AG04450 (cell line): Measurements from ENCODE around the gene ATXN1. TPM values are rescaled to one million over a fixed set of nuclear protein-coding genes. Genes with fewer than 3 reads are reported as not detected.

Source experiments
- CTCF ChIA-PET: fragments of 300-600, 350-600 bp; formaldehyde crosslinking; extraction: SDS; loops from one replicate; lab custom pipeline; 2022; ENCODE audit warnings: antibody characterized with exemption, inconsistent platforms; lab: Charles Lee
- POLR2A ChIA-PET: fragments of 350-600 bp; formaldehyde crosslinking; extraction: SDS; loops from one replicate; lab custom pipeline; 2021; ENCODE audit warnings: antibody characterized with exemption, inconsistent platforms; lab: Yijun Ruan, JAX
- DNase-seq: peaks from one replicate; pipeline ENCODE4 v3.0.0-alpha.2; 2011; ENCODE audit warnings: low read depth, low spot score
- H3K27ac ChIP-seq: one replicate; pipeline ENCODE4 v1.5.1; 2012; ENCODE audit warnings: low read depth, low read length, control low read depth
- H3K27me3 ChIP-seq: one replicate; pipeline ENCODE4 v1.6.0; 2012; ENCODE audit warnings: low read length; ENCODE audit not compliant: control insufficient read depth, insufficient read depth
- H3K4me3 ChIP-seq: 2 replicates; pipeline ENCODE4 v1.5.1; 2011; ENCODE audit warnings: mild to moderate bottlenecking, low read depth, low read length, control low read depth
- H3K9me3 ChIP-seq: 2 replicates; pipeline ENCODE4 v1.5.1; 2012; ENCODE audit warnings: low read length; ENCODE audit not compliant: control insufficient read depth, insufficient read depth
- polyA plus RNA-seq: library from polyadenylated mRNA; depleted of rRNA; stranded (reverse); fragments of >200 nt; gene quantifications from 2 replicates; pipeline ENCODE4 v1.2.3, GENCODE V29; 2011
- TF ChIP-seq, protein P1 (sequence below): IDR thresholded peaks from 2 replicates; pipeline ENCODE4 v1.5.1; 2011; ENCODE audit warnings: low read depth, low read length, control low read depth, inconsistent platforms

The ATXN1 gene
- polyA plus RNA-seq, 1 experiment, result 12.6 TPM

GRCh38 chr6:16399695-16400094 lies 361.6 kb downstream of the ATXN1 start:
- no peaks in the 10 kb centered on the region for H3K9me3 ChIP-seq
- ChIA-PET POLR2A (no interaction called here), CTCF (interaction anchor here (2.3 kb wide), 1 partner anchor 10 kb away, joined by 11 read pairs; no protein-coding TSS in a partner anchor)
- H3K27me3 ChIP-seq, result no peaks in the 10 kb centered on the region
- no peak for DNase-seq
- TF ChIP-seq, protein P1, sequence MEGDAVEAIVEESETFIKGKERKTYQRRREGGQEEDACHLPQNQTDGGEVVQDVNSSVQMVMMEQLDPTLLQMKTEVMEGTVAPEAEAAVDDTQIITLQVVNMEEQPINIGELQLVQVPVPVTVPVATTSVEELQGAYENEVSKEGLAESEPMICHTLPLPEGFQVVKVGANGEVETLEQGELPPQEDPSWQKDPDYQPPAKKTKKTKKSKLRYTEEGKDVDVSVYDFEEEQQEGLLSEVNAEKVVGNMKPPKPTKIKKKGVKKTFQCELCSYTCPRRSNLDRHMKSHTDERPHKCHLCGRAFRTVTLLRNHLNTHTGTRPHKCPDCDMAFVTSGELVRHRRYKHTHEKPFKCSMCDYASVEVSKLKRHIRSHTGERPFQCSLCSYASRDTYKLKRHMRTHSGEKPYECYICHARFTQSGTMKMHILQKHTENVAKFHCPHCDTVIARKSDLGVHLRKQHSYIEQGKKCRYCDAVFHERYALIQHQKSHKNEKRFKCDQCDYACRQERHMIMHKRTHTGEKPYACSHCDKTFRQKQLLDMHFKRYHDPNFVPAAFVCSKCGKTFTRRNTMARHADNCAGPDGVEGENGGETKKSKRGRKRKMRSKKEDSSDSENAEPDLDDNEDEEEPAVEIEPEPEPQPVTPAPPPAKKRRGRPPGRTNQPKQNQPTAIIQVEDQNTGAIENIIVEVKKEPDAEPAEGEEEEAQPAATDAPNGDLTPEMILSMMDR, result no peak
- no peak overlapping the region for H3K4me3 ChIP-seq
- H3K27ac ChIP-seq, result peak overlapping the region; percentile 12

DNA sequence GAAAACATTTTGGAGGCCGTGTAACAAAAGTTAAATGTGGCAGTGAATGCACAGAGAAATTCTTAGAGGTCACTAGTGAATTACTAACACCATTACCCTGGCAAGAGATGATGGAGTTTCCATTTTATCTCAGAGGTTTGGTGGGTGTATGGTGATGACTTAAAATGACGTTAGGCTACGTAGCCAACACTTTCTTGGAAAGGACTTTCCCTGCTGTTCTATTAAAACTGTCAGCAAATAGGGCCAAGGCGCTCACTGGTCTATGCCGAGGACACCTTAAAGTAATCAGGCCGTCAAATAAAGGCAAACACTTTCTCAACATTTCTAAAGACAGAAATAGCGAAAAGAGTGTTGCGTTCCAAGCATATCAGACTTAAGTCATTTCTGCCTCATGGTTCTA lies 362.1 kb downstream of the ATXN1 start:
- Histone ChIP-seq H3K27ac (peak overlapping the region; percentile 58), H3K4me3 (no peak overlapping the region), H3K9me3 (no peaks in the 10 kb centered on the region), H3K27me3 (no peaks in the 10 kb centered on the region)
- DNase-seq, result no peak
- TF ChIP-seq, protein P1, result no peak
- ChIA-PET POLR2A (no interaction called here), CTCF (interaction anchor here (0.6 kb wide), 1 partner anchor 269 kb away, joined by 3 read pairs; no protein-coding TSS in a partner anchor)

DNA sequence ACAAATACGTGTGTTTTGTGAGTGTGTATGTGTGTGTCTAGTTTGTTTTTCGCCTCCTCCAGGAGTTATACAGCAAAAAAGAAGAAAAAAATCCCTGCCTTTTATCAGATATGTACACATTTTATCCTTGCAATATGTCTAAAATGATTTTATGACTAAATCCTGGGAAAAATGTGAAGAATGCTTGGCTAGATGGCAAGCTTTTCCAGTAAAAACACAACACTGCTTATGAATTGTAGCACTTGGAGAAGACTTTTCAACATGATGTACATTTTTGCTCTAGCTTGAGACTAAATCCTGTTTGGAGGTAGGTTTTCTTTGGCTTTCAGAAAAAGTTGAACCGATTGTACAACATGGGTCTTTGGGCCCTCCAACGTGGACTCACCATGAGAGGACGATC lies 362.7 kb downstream of the ATXN1 start:
- Histone ChIP-seq H3K27me3 (no peaks in the 10 kb centered on the region), H3K9me3 (no peaks in the 10 kb centered on the region), H3K4me3 (no peak overlapping the region), H3K27ac (peak overlapping the region; percentile 58)
- CTCF ChIA-PET, result interaction anchor here (0.6 kb wide), 1 partner anchor 270 kb away, joined by 3 read pairs; no protein-coding TSS in a partner anchor
- peak; percentile 21 for DNase-seq
- POLR2A ChIA-PET, result no interaction called here
- TF ChIP-seq, protein P1, result no peak

DNA sequence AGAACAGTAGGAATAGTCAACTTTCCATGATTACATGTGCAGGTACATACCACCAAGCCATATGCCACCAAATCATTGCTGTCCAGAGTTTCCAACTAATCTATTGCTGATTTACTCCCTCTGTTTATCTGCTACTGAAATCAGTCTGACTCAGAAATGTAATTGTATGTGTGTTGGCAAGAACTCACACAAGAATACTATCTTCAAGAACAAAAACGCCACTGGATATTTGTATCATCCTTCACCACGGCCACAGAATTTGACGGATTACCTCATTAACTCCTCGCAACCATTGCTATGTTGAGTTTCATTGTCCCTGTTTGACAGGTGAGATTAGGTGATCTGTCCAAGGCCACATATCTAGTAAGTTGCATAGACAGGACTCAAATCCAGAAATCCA lies 363.6 kb downstream of the ATXN1 start:
- TF ChIP-seq, protein P1, result no peak
- H3K9me3 ChIP-seq, result no peaks in the 10 kb centered on the region
- ChIA-PET CTCF (no interaction called here), POLR2A (no interaction called here)
- H3K27me3 ChIP-seq, result no peaks in the 10 kb centered on the region
- DNase-seq, result no peak
- H3K4me3 ChIP-seq, result no peak overlapping the region
- no peak overlapping the region for H3K27ac ChIP-seq

GRCh38 chr6:16396497-16397319 lies 364.6 kb downstream of the ATXN1 start:
- Histone ChIP-seq H3K9me3 (no peaks in the 10 kb centered on the region), H3K27me3 (no peaks in the 10 kb centered on the region), H3K27ac (no peak overlapping the region), H3K4me3 (no peak overlapping the region)
- ChIA-PET POLR2A (no interaction called here), CTCF (interaction anchor here (1.1 to 1.8 kb wide), 6 partner anchors 10 to 114 kb away, joined by 3 to 7 read pairs (median 4); no protein-coding TSS in a partner anchor)
- TF ChIP-seq, protein P1, result no peak
- DNase-seq, result no peak
